ENCODE measurements around the gene GDAP1L1. TPM values are rescaled to one million over a fixed set of nuclear protein-coding genes. Genes with fewer than 3 reads are reported as not detected.
A peak's percentile ranks its signal among the peaks of the same experiment; 100 is the strongest.
"Not testable (repeated sequence)": the region's sequence is repeated elsewhere in the genome, so short reads cannot be mapped to it uniquely, and the experiment has no call there.

The GDAP1L1 gene
- total RNA-seq, 2 donors from 2014 or later = 1.2 TPM; not detected in 1

GRCh38 chr20:44228465-44229258 lies 18.4 kb upstream of the GDAP1L1 start:
- TF ChIP-seq CTCF (IDR thresholded peaks at IDR 0.05) = peak in 1 of 2 donors; percentile 28
- peak overlapping the region in 1 of 2 donors; percentile 41 for H3K27ac ChIP-seq
- H3K4me1 ChIP-seq = no peaks in the 10 kb centered on the region
- no peaks in the 10 kb centered on the region for H3K27me3 ChIP-seq
- H3K9me3 ChIP-seq = no peaks in the 10 kb centered on the region
- DNase-seq (ENCODE audit: low spot score) = no peak
- H3K36me3 ChIP-seq = no peaks in the 10 kb centered on the region
- no peak overlapping the region for H3K4me3 ChIP-seq

- H3K4me1 ChIP-seq = no peaks in the 10 kb centered on the region
- no peak for DNase-seq (ENCODE audit: low spot score)
- TF ChIP-seq CTCF (IDR thresholded peaks at IDR 0.05) = no peak
Measured at GRCh38 chr20:44231193-44231592, 15.9 kb upstream of the GDAP1L1 start.

GRCh38 chr20:44231713-44232468 lies 15.2 kb upstream of the GDAP1L1 start:
- Histone ChIP-seq H3K4me3 (no peak overlapping the region), H3K36me3 (no peaks in the 10 kb centered on the region), H3K9me3 (no peaks in the 10 kb centered on the region), H3K4me1 (no peaks in the 10 kb centered on the region), H3K27me3 (no peaks in the 10 kb centered on the region), H3K27ac (no peak overlapping the region)
- TF ChIP-seq CTCF (IDR thresholded peaks at IDR 0.05) = no peak
- DNase-seq (ENCODE audit: low spot score) = no peak

More at GRCh38 chr20:44231193-44231592, 15.9 kb upstream of the GDAP1L1 start:
- no peak overlapping the region for H3K4me3 ChIP-seq
- no peaks in the 10 kb centered on the region for H3K36me3 ChIP-seq
- no peaks in the 10 kb centered on the region for H3K9me3 ChIP-seq
- no peak overlapping the region for H3K27ac ChIP-seq
- H3K27me3 ChIP-seq = no peaks in the 10 kb centered on the region

GRCh38 chr20:44232469-44232856 lies 14.6 kb upstream of the GDAP1L1 start:
- H3K36me3 ChIP-seq; DNase-seq (ENCODE audit: low spot score); H3K27ac ChIP-seq; H3K4me3 ChIP-seq; H3K9me3 ChIP-seq; H3K4me1 ChIP-seq; H3K27me3 ChIP-seq: not testable (repeated sequence)

GRCh38 chr20:44233436-44234016 lies 13.6 kb upstream of the GDAP1L1 start:
- H3K27me3 ChIP-seq = no peaks in the 10 kb centered on the region
- DNase-seq (ENCODE audit: low spot score) = no peak
- H3K27ac ChIP-seq = no peak overlapping the region
- H3K4me3 ChIP-seq = no peak overlapping the region
- no peak for TF ChIP-seq CTCF (IDR thresholded peaks at IDR 0.05)
- no peaks in the 10 kb centered on the region for H3K9me3 ChIP-seq
- no peaks in the 10 kb centered on the region for H3K4me1 ChIP-seq
- no peaks in the 10 kb centered on the region for H3K36me3 ChIP-seq

All from right atrium auricular region (tissue), 2 donors.